ENCODE measurements around the gene CAPZB.
"Not testable (repeated sequence)": the region's sequence is repeated elsewhere in the genome, so short reads cannot be mapped to it uniquely, and the experiment has no call there.

The CAPZB gene

GRCh38 chr1:19306941-19307340 lies 178.4 kb downstream of the CAPZB start:
- no peak for DNase-seq (ENCODE audit: low read depth in 1 of 2, low spot score in 1 of 2)

GRCh38 chr1:19305880-19306279 lies 179.5 kb downstream of the CAPZB start:
- H3K4me3 ChIP-seq (replicated peaks; ENCODE audit: insufficient read depth, low read length) = no peak overlapping the region
- TF ChIP-seq REST (IDR thresholded peaks at IDR 0.05; ENCODE audit: insufficient replicate concordance, low read depth) (no peak), SPI1 (IDR thresholded peaks at IDR 0.05; ENCODE audit: borderline replicate concordance, low read depth) (no peak), CTCF (IDR thresholded peaks at IDR 0.05; ENCODE audit: insufficient read depth, low read length) (no peak), POLR2AphosphoS5 (IDR thresholded peaks at IDR 0.05; ENCODE audit: low read depth) (no peak), GABPA (IDR thresholded peaks at IDR 0.05; ENCODE audit: low read depth) (no peak)
- H3K27me3 ChIP-seq (ENCODE audit: insufficient read depth, poor library complexity, severe bottlenecking) = no peaks in the 10 kb centered on the region
- H3K27ac ChIP-seq (replicated peaks) = no peak overlapping the region
- DNase-seq (ENCODE audit: low read depth in 1 of 2, low spot score in 1 of 2) = no peak

More at GRCh38 chr1:19306941-19307340, 178.4 kb downstream of the CAPZB start:
- Histone ChIP-seq H3K27me3 (ENCODE audit: insufficient read depth, poor library complexity, severe bottlenecking) (no peaks in the 10 kb centered on the region), H3K4me3 (replicated peaks; ENCODE audit: insufficient read depth, low read length) (no peak overlapping the region), H3K27ac (replicated peaks) (no peak overlapping the region)
- no peak for TF ChIP-seq POLR2AphosphoS5 (IDR thresholded peaks at IDR 0.05; ENCODE audit: low read depth)
- no peak for TF ChIP-seq REST (IDR thresholded peaks at IDR 0.05; ENCODE audit: insufficient replicate concordance, low read depth)
- TF ChIP-seq SPI1 (IDR thresholded peaks at IDR 0.05; ENCODE audit: borderline replicate concordance, low read depth) = no peak
- TF ChIP-seq CTCF (IDR thresholded peaks at IDR 0.05; ENCODE audit: insufficient read depth, low read length) = no peak
- TF ChIP-seq GABPA (IDR thresholded peaks at IDR 0.05; ENCODE audit: low read depth) = no peak

- not testable (repeated sequence) for H3K27me3 ChIP-seq (ENCODE audit: insufficient read depth, poor library complexity, severe bottlenecking); H3K4me3 ChIP-seq (replicated peaks; ENCODE audit: insufficient read depth, low read length); H3K27ac ChIP-seq (replicated peaks); DNase-seq (ENCODE audit: low read depth in 1 of 2, low spot score in 1 of 2)
Observed at GRCh38 chr1:19304081-19304480, 181.3 kb downstream of the CAPZB start.

GRCh38 chr1:19300211-19300610 lies 185.1 kb downstream of the CAPZB start:
- H3K27me3 ChIP-seq (ENCODE audit: insufficient read depth, poor library complexity, severe bottlenecking) = no peaks in the 10 kb centered on the region
- no peak overlapping the region for H3K27ac ChIP-seq (replicated peaks)
- H3K4me3 ChIP-seq (replicated peaks; ENCODE audit: insufficient read depth, low read length) = no peak overlapping the region
- TF ChIP-seq CTCF (IDR thresholded peaks at IDR 0.05; ENCODE audit: insufficient read depth, low read length) = no peak
- no peak for TF ChIP-seq SPI1 (IDR thresholded peaks at IDR 0.05; ENCODE audit: borderline replicate concordance, low read depth)
- TF ChIP-seq REST (IDR thresholded peaks at IDR 0.05; ENCODE audit: insufficient replicate concordance, low read depth) = no peak
- TF ChIP-seq GABPA (IDR thresholded peaks at IDR 0.05; ENCODE audit: low read depth) = no peak
- TF ChIP-seq POLR2AphosphoS5 (IDR thresholded peaks at IDR 0.05; ENCODE audit: low read depth) = no peak
- no peak for DNase-seq (ENCODE audit: low read depth in 1 of 2, low spot score in 1 of 2)
